ENCODE results near the gene CLDN5.

The CLDN5 gene

DNA sequence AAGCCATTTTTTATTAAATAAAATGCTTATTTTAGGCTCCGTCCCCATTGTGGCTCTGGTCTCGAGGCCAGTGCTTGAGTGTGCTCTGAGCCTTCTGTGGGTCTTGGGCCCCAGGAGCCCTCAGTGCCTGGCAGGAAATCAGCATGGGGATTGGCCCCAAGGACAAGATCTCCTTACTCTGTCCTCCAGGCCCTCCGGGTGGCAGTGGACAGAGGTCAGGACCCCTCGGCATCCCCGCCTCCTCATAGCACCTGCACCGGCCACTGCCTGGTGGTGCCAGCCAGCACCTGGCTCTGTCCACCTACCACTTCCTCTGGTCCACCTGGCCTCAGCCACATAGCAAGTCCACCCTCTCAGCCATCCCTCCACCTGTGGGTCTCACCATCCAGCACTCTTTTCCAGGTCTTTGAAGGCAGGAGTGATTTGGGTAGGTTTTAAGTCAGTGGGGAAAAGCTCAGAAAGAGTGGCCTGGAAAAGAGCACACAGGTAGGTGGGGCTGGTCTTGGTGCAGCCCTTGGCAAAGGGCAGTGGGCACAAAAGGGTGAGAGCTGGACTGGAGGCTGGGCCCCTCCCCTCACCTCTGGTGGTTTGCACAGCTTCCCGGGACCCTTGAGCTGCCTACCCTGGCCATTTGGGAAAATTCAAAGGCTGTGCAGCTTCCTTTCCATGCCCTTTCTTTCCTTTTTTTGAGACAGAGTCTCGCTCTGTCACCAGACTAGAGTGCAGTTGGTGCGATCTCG, 3.5 kb downstream of the CLDN5 start:
- no peak for DNase-seq

DNA sequence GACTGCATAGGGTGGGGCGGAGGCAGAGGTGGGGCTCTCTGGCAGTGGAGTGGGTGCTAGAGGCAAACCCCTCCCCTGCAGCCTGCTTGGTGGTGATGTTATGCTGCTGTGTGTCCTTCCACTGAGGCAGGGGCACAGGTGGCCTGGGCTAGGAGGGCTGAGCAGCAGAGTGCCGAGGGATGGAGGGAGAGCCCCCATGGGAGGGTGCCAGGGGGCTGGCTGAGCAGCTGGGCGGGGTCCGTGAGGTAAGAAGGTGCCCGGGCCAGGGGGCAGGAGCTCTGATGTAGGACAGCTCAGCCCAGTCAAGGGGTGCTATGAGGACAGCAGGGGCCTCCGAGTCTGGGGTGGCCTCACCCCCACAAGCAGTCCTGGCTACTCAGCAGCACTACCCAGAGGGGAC, 4.2 kb downstream of the CLDN5 start:
- no peak for DNase-seq

DNA sequence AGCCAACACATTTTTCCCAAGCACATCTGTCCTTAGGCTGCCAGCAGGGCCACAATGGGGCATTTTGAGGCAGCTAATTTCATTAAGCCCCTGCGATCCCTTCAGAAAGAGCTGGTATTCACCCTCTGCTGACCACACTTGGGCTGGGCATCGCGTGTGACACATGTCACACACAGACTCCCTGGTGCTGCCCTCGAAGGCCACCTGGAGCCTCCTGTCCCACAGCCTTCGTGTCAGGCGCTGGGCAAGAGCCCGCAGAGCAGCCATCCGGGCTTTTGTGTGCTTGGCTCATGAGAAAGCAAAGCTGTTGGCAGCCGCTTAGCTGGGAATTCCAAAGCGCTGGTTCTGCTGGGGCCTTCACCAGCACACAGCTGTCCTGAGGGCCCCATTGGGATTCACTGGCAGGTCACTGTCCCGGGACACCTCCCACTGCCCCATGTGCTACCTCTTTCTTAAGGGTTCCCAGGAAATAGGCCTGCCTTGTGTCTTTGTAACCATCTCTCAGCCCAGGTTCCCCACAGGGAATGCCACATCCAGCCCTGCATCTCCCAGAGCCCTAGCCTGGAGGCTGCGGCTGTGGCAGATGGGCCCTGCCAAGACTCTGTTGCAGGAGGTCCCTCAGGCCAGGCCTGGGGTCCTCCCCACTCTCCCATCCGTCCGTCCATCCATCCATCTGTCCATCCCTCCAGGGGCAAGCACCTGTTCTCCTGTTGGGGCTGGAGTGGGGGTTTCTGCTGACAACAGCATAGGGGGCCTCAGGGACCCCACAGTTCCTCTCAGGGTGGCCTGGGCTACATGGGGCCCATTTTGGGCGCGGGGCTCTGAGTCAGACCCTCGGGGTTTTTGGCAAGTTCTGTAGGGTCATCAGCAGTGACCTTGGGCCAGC, 4.9 kb downstream of the CLDN5 start:
- DNase-seq = no peak

DNA sequence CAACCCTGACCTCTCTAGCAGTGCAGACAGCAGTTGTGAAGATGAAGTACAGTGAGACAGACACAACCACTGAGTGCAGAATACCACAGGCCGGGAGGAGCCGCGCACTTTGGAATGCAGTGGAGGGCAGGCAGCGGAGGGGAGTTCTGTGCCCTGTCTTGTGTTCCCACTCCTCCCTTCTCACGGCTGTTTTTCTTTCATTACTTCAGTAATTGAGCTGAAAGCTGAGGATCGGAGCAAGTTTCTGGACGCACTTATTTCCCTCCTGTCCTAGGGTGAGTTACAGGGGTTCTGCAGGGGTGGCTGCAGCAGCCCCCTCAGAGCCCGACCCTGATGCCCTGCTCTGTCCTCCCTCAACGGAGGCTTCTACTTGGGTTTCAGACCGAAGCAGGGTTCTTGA, 5.6 kb downstream of the CLDN5 start:
- no peak for DNase-seq

DNA sequence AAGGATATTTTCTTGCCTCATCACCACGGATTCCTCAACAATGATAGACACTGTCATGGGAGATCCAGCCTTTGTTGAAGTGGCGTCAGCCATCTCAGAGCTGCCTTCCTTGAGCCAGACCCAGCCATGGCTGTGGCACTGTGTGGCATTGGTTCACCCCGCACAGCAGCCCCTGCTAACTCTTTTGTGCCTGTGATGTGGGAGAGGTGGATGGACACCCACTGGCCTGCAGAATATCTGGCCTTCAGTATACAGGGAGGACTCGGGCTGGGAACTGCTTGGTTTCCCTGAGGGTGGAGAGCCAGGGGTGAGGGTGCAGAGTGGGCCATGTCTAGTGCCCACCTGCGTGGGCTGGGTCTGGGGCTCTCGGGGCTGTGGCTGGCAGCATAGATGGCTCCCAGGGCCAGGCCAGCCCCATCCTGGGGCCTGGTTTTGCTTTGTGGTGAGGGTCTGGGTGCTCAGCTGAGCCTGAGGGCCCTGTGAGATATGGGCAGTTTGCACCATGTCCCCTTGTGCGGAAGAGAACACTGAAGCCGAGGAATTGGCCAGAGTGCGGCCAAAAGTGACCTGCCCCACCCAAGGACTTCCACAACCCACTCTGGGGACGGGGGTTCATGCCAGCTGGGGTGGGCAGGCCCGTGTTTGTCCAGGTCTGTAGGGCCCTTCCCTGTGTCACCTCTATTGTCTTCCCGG, 6.1 kb downstream of the CLDN5 start:
- no peak for DNase-seq

DNA sequence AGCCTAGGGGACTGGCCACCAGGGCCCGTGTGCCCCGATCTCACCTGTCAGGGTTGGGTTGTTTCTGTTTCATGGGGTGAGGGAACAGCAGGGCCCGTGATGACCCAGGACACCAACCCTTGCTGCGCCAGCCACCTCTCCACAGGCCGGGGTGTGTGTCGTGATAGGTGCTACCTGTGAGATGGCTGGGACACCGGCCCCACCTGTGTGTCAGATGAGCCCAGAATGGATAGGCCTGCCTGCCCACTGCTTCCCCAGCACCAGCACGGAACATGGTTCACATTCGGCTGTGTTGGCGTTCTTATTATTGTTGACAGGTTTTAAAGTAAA, 7.1 kb downstream of the CLDN5 start:
- DNase-seq = no peak

DNA sequence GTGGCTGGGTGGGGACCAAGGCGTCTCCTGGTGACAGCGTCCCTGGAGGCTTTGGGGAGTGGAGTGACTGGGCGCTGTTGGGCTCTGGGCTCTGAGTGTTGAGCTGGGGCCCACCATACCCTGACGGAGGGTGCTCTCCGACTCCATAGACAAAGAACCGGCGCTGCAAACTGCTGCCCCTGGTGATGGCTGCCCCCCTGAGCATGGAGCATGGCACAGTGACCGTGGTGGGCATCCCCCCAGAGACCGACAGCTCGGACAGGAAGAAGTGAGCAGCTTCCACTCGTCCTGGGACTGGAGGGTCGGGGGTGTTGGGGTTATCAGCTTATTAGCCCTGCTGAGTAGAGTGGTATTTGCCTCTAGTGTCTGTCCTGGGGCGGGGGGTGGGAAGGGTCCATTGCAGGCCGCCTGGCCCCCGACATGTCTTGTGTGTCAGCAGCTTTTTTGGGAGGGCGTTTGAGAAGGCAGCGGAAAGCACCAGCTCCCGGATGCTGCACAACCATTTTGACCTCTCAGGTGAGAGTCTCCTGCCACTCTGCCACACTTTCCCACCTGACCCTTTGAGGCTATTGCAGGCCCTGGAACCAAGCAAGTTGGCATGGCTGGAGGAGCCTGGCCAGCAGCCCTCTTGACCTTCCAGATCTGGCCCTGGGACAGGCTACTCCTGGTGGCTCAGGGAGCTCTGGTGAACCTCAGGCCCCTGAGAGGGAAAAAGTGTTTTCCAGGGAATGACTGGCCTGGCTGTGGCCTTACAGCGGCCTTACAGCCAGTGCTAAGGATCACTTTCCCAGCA, 7.6 kb downstream of the CLDN5 start:
- no peak for DNase-seq

DNA sequence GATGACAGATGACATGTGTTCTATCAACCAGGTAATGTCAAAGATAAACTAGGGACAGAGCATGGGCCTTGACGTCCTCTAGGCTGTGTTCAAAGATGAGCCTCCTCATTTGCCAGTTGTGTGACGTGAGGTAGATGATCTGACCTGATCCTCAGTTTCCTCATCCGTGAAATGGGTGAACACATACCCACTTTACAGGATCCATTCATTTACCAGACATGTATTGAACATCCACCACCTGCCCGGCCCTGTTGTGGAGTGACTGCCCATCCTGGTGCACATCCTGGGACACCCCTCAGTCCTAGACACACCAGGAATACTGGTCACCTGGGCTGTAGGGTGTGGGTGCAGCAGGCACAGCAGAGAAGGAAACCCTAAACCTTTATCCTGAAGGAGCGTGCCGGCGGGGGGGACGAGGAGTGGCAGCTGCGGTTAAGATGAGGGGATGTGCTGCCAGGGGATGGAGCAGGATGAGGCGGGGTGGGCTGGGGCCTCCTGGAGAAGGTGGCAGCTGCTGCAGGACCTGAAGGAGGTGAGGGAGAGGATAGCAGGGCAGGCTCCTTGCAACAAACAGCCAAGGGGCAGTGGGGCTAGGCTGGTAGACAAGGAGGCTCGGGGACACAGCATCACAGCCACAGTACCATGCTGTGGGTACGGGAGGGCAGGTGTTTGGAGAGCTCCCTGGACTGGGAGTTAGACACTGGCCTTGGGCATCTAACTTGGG, 8.4 kb downstream of the CLDN5 start:
- DNase-seq = no peak

DNA sequence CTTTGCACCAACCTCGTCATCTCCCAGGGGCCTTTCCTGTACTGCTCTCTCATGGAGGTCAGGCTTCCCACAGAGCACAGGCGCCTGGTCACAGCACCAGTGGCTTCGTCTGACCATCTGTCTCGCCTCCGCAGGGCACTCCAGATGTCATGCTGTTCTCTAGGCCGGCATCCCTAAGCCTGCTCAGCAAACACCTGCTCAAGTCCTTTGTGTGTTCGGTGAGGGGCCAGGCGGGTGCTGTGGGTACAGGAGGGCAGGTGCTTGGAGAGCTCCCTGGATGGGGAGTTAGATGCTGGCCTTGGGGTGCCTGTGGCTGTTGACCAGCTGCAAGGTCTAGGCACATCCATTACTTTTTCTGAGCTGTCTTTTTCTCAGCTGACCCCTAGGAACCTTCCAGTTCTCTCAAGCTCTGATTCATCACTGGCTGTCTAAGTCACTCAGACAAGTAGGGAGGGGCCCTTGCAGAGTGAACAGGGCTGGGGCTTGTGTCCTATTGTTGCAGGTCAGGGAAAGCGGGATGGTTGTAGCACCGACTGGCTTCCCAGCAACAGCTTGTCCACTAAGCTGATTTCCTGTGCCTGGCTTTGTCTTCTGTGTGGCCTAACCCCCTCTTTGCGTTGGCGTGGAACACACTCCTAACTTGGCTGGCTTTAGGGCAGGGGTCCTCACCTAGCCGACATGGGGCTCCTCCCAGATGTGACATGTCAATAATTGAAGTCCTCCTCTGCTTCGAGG, 9.2 kb downstream of the CLDN5 start:
- DNase-seq = no peak

DNA sequence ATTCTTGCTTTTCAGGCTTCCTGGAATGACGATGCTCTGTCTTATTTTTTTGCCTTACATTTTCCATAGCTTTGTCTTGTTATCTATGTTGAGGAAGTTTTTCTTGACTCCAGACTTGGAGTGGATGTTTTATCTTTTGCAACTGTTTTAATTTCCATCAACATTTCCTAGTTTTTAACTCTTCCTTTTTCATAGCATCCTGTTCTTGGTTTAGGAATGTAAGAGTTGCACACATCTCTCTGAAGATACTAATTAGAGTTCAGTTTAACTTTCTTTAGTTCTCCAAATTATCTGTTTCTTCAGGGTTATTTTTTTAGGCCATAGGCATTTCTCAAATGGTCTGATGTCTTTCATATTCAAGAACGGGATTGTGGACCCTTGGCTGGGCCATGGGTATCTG, 10.4 kb downstream of the CLDN5 start:
- DNase-seq = no peak

DNA sequence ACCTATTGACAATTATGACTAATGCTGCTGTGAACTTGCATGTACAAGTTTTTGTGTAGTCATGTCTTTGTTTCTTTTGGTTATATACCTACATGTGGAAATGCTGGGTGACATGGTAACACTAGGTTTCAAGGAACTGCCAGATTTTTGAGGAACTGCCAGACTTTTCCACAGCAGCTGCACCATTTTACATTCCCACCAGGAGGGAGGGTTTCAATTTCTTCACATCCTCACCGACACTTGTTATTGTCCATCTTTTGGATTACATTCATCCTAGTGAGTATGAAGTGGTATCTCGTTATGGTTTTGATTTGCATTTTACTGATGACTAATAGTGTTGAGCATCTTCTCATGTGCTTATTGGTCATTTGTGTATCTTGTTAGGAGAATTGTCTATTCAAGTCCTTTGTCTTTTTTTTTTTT, 13.3 kb downstream of the CLDN5 start:
- DNase-seq = no peak

DNA sequence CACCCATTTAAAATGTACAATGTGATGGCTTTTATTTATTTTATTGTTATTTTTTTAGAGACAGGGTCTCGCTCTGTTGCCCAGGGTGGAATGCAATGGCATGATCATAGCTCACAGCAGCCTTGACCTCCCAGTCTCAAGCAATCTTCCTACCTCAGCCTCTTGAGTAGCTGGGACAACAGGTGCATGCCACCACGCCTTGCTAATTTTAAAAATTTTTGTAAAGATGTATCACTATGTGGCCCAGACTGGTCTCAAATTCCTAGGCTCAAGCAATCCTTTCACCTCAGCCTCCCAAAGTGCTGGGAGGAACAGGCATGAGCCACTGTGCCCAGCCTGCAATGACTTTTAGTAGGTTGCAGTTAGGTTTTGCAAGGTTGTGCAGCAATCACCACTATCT, 14.3 kb downstream of the CLDN5 start:
- DNase-seq = no peak

DNA sequence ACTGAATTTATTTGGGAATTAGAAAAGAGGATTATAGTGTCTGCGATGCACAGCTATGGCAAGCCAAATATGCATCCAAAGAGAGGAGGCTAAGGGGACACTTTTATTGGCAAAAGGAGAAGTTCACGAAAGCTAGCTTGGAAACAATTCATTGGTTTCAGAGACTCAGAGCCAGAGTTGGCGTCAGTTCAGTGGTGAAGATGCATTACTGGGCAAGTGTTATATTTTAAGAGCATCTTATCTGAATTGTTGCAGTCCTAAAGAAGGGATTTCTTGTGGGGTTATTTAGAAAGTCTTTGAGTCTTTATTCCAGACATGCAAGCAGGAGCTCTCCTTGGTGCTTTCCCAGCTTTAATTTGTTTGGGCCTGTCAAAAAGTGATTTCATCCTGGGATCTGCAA, 15.0 kb downstream of the CLDN5 start:
- DNase-seq = no peak

DNA sequence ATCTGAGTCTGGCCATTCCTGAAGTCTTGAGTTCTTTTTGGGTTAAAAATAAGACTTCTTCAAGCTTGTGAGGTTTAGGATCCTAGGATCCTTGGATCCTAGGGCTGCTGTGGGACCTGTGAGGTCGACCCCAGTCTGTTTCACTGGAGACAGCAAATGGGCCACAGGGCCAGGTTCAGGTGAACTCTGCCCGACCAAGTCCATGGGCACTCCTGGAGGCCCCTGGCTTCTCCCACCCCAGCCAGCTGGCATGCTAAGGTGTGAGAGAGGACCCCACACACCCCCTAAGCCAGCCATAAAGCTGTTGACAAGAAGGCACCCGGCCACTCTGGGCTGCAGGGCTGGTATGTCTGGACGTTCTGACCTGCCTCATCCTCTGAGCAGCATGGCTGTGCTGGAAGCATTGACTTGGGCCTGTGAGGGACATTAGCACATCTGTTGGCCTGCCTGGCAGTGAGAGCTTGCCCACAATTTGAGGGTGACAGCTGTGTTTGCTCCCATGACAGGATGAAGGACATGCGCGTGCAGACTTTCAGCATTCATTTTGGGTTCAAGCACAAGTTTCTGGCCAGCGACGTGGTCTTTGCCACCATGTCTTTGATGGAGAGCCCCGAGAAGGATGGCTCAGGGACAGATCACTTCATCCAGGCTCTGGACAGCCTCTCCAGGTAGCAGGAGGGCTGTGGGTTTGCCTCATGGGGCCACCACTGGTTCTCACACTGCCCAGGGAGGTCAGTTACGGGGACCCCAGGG, 16.0 kb downstream of the CLDN5 start:
- no peak for DNase-seq

DNA sequence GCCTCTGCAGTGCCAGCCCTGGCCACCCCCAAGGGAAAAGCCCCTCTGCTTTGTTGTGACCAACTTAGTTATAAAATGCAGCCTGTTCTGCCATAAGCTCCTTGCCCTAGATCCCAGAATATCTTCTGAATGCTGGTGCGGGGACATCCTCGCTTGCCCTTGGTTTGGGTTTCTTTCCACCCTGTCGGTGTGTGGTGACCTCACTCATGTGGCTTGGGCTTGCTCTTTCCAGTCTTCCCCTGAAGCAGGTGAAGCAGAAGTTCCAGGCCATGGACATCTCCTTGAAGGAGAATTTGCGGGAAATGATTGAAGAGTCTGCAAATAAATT, 16.7 kb downstream of the CLDN5 start:
- no peak for DNase-seq

DNA sequence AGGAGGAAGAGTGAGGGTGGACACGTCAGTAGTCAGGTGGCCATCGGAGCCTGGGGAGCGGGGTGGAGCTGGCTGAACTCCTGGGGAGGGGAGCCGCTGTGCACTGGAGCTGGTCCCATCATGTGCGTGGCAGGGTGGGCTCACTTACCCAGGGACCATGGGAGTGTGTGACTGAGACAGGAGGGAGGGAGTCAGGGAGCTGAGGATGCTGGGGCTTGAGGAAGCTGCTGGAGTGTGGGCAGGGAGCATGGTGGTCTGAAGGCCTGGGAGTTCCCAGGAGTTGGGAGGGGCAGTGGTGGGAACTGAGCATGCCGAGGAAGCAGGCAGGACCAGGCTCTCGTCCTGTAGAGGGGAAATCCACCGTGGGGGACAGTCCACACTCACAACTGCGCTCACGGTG, 18.0 kb downstream of the CLDN5 start:
- no peak for DNase-seq

DNA sequence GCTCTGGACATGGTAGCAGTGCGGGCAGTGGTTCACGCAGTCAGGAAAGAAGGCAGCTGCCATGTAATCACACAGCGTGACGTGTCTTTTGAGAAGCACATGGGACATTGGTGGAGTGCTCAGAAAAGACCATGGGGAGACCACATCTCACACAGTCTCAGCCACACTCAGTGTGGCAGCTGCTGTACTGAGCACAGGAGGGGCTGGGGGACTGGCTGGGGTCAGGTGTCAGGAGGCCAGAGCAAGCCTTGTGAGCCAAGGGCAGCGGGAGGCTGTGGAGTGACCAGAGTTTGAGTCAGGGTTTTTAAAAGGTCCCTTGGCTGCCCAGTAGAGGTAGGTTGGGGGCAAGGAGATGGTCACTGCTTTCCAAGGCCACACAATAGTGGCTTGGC, 18.5 kb downstream of the CLDN5 start:
- DNase-seq = no peak

DNA sequence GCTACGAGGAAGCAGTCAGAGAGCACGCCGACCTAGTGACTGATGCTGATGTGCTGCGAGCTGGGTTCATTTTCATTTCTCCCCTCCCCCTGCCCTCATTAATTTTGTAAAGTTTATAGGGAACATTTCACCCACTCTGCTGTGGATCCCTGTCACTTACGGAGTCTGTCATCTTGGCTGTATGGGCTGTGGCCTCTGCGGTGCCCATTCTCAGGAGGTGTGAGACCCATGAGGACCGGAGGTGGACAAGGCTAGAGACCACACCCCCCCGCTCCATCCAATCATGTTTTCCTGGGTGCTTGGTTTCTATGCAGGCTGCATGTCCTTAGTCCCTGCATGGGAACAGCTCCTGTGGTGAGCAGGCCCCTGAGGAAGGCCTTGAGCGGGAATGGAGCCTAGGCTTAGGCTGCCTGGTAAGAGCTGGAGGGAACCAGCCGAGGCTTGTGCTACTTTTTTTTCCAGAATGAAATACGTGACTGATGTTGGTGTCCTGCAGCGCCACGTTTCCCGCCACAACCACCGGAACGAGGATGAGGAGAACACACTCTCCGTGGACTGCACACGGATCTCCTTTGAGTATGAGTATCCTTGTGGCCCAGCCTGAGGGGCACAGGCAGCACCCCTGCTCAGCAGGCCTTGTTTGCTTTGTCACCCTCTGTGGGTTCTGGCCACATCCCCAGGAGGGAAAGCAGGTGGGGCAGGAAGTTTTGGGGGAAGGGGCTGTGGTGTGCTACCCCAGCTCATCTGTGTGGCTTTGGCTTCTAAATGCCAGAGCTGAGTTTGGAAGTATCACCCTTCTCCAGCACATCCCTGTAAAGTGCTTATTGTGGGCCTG, 19.1 kb downstream of the CLDN5 start:
- no peak for DNase-seq

DNA sequence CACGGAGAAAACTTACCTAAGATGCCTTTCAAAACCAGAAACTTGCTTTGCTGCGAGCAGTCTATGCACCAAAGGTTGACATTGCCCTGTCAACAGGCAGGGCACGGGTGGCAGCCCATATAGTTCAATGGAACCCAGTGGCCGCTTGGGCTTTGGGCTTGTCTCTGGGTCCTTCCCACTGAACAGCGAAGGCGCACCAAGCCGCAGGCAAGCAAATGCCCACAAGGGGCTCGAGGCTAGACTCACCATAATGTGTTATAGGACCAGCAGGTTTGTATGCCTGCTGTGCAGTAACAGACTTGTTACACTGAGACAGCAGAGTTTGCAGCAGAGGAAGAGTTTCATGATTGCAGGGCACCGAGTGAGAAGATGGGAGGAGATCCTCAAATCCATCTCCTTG, 20.3 kb downstream of the CLDN5 start:
- no peak for DNase-seq

DNA sequence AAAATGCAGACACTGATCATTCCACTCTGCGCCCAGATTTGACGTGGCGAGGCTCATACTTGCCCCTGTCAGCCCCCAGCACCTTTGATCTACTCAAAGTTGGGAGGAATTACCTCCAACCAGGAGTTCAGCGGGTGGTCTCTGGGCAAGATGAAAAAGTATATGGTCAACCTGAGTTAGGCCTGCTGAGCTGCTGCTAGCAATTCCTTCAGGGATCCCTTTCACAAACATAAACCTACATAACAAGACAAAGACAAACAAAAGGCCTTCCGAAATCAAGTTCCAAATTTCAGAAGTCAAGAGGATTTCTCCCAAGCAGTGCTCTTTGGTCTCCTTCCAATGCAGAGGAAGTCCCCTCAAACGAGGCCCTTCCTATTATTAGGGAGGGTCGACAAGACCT, 20.8 kb downstream of the CLDN5 start:
- no peak for DNase-seq

Data from fibroblast of upper back skin (primary cell).